Activated CD8-positive, alpha-beta T cell treated with anti-CD3 and anti-CD28 coated beads for 36 hours (primary cell): ENCODE results near the gene PRRC2A. TPM values are rescaled to one million over a fixed set of nuclear protein-coding genes. Genes with fewer than 3 reads are reported as not detected.

Experiments used
- ATAC-seq: fragments of 200-7000 bp; cut with Tn5 transposase; one replicate; pipeline ENCODE4 v1.10.0; 2021; ENCODE audit warnings: mild to moderate bottlenecking, moderate library complexity
- CTCF ChIA-PET: fragments of 350-600 bp; sonication (Branson Sonifier 250); formaldehyde crosslinking; loops from one replicate; lab custom pipeline; 2021; ENCODE audit warnings: antibody characterized with exemption; lab: Charles Lee
- POLR2A ChIA-PET: fragments of 350-600 bp; sonication (Branson Sonifier 250); formaldehyde crosslinking; loops from one replicate; lab custom pipeline; 2021; ENCODE audit warnings: antibody characterized with exemption; lab: Charles Lee
- DNase-seq: peaks from one replicate; pipeline ENCODE4 v3.0.0-alpha.2; 2020
- H3K27ac Mint-ChIP-seq: one replicate; pipeline ENCODE4 v1.8.0; 2021; ENCODE audit warnings: mild to moderate bottlenecking, mixed read lengths
- H3K27me3 Mint-ChIP-seq: one replicate; pipeline ENCODE4 v1.8.0; 2021; ENCODE audit warnings: mixed read lengths
- H3K36me3 Mint-ChIP-seq: one replicate; pipeline ENCODE4 v1.8.0; 2021; ENCODE audit warnings: low read depth, mixed read lengths
- H3K4me1 Mint-ChIP-seq: one replicate; pipeline ENCODE4 v1.8.0; 2021; ENCODE audit warnings: low read depth, mixed read lengths
- H3K4me3 Mint-ChIP-seq: one replicate; pipeline ENCODE4 v1.8.0; 2021; ENCODE audit warnings: mild to moderate bottlenecking, moderate library complexity, mixed read lengths
- H3K9me3 Mint-ChIP-seq: one replicate; pipeline ENCODE4 v1.8.0; 2021; ENCODE audit warnings: mixed read lengths
- intact Hi-C: fragments of 100-400 bp; cut with micrococcal nuclease; formaldehyde crosslinking; loops from one replicate; pipeline ENCODE4 v1.10.0; 2022
- total RNA-seq, 2 experiments: library from RNA; stranded (reverse); gene quantifications; one replicate each; pipeline ENCODE4 v1.2.3, GENCODE V29; 2021
- TF ChIP-seq, protein P1 (sequence below): fragments of 200-600 bp; IDR thresholded peaks from one replicate; pipeline ENCODE4 v1.8.0; 2022; ENCODE audit warnings: antibody characterized with exemption, mild to moderate bottlenecking

Gene PRRC2A
- total RNA-seq, 2 experiments from 2014 or later = 257 to 262 TPM

DNA sequence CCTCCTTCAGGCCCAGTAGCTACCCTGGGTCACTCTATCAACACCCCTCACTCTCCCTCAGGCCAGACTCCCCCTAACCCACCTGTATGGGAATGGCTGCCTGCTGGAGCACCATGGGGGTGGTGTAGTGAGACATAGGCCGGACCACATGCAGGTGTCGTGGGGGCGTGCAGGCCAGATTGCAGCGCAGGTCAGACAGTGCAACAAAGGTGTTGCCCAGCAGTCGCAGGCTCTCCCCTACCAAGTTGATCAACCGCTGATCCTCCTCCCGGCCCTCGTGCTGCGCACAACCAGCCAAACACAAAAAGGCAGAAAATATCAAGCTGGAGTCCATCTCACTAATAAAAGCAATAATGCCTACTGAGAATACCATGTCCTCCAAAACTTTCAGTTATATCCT is 24.8 kb downstream of the PRRC2A start:
- H3K4me1 Mint-ChIP-seq = peaks cover 17% of the 10 kb centered on the region
- peak overlapping the region; percentile 73 for H3K27ac Mint-ChIP-seq
- H3K27me3 Mint-ChIP-seq = no peaks in the 10 kb centered on the region
- no peak overlapping the region for H3K4me3 Mint-ChIP-seq
- DNase-seq = no peak
- H3K9me3 Mint-ChIP-seq = no peaks in the 10 kb centered on the region
- H3K36me3 Mint-ChIP-seq = peaks cover 59% of the 10 kb centered on the region
- TF ChIP-seq, protein P1, sequence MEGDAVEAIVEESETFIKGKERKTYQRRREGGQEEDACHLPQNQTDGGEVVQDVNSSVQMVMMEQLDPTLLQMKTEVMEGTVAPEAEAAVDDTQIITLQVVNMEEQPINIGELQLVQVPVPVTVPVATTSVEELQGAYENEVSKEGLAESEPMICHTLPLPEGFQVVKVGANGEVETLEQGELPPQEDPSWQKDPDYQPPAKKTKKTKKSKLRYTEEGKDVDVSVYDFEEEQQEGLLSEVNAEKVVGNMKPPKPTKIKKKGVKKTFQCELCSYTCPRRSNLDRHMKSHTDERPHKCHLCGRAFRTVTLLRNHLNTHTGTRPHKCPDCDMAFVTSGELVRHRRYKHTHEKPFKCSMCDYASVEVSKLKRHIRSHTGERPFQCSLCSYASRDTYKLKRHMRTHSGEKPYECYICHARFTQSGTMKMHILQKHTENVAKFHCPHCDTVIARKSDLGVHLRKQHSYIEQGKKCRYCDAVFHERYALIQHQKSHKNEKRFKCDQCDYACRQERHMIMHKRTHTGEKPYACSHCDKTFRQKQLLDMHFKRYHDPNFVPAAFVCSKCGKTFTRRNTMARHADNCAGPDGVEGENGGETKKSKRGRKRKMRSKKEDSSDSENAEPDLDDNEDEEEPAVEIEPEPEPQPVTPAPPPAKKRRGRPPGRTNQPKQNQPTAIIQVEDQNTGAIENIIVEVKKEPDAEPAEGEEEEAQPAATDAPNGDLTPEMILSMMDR = no peak
- ATAC-seq = no peak
- CTCF ChIA-PET = no interaction called here
- POLR2A ChIA-PET = interaction anchor here (5.4 to 16.2 kb wide), 2 partner anchors 11 to 19 kb away, joined by 24 to 235 read pairs; no protein-coding TSS in a partner anchor
- intact Hi-C loops = no loop called here

DNA sequence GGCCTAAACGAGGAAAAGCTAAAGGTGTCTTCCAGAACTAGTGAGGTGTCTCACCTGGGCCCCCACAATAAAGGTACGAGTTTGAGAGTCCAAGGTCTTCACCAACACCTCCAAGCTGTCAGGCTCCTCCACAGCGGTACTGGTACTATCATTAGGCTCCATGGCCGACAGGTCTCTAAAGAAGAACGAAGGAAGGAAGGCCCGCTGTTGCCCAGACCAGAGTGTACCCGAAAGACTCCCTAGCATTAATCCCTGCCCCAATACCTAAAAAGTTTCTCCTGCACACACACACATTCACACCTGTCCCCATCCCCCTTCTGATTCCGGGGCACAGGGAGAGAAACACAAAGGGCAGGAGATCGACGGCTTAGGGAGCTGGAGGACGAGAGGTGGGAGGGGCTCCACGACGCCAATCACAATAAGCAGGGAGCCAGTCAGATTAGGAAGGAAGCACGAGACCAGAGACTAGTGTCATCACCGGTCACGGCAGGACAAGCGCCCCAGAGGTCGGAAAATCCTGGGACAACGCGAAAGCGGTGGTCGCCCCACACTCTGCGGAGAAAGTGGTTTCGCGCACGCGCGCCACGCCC is 31.2 kb downstream of the PRRC2A start:
- H3K9me3 Mint-ChIP-seq = no peaks in the 10 kb centered on the region
- CTCF ChIA-PET = interaction anchor here (0.7 to 3.8 kb wide), 7 partner anchors 12 to 105 kb away, joined by 3 to 16 read pairs (median 4); partner anchors contain the start of genes ATP6V1G2, GPANK1 and LY6G5C

DNA sequence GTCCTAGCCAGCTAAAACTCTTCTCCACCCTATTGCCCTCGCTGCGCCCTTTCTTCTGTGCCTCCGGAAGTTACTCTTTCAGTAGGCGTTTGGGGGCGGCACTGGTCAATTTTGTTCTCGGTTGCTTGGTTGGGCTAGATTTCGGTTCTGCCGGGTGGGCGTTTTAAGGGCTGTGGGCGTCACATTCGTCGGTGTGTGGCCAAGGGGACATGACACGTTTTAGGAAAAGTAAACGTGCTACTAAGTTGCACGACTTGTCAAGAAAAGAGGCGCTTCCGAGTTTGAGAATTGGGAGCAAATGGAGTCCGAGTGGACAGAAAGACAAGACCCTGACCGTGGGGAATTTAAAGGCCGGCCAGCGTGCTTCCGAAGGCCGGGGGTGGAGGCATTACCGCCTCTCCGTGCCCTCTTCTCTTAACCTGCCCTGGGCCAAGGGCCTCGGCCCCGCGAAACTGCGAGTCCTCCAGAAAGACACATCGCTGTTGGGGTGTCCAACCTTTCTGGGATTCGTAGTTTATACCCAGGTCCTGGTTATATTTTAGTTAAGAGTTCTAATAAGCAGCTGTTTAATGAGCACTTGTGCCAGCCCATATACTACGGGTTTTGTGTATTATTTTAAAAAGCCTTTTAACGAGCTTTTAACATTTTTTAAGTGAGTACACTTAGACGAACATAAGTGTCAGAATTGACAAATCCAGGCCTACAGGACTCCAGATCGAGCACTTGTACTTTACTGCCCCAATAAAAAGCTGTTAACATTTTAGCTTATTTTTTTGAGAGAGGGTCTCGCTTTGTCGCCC is 32.6 kb downstream of the PRRC2A start:
- intact Hi-C loops = no loop called here

More for the DNA sequence above, 31.2 kb downstream of the PRRC2A start:
- ATAC-seq = peak; percentile 46
- peak; percentile 79 for DNase-seq
- no peaks in the 10 kb centered on the region for H3K27me3 Mint-ChIP-seq
- H3K4me1 Mint-ChIP-seq = peaks cover 44% of the 10 kb centered on the region
- intact Hi-C loops = no loop called here
- H3K27ac Mint-ChIP-seq = peak overlapping the region; percentile 100
- POLR2A ChIA-PET = interaction anchor here (0.7 to 9.0 kb wide), 31 partner anchors 8 to 1889 kb away, joined by 3 to 160 read pairs (median 4); partner anchors contain the start of genes ABHD16A, C6orf47, CSNK2B and DXO
- TF ChIP-seq, protein P1 = no peak
- peak overlapping the region; percentile 93 for H3K4me3 Mint-ChIP-seq
- H3K36me3 Mint-ChIP-seq = peaks cover 54% of the 10 kb centered on the region

DNA sequence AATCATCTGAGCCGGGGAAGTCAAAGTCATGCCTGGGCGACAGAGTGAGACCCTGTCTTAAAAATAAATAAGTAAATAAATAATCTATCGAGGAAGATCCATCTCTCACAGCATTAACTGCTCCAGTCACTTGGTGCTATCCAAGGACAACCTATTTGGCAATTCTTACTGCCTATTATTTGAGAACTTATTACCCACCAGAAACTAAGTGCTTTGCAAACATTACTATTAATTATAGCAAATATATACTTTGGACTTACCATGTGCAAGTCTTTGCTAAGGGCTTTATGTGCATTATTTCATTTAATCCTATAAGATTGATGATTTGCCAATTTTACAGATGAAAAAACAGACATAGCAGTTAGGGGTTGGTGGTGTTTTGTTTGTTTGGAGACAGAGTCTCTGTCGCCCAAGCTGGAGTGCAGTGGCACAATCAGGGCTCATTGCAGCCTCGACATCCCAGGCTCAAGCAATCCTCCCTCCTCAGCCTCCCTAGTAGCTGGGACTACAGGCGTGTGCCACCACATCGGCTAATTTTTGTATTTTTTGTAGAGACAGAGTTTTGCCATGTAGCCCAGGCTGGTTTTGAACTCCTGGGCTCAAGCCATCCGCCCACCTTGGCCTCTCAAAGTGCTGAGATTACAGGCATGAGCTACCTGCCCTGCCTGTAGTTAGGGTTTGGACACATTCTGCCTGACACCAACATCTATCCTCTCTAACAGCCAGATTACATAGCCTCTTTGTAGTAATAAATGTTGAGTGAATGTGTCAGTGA is 34.2 kb downstream of the PRRC2A start:
- ATAC-seq (no peak), DNase-seq (no peak)
- ChIA-PET POLR2A (interaction anchor here (1.0 to 9.0 kb wide), 7 partner anchors 10 to 92 kb away, joined by 3 to 160 read pairs (median 7); partner anchors contain the start of genes ABHD16A, C6orf47, CSNK2B and GPANK1), CTCF (interaction anchor here (0.7 to 3.8 kb wide), 4 partner anchors 9 to 162 kb away, joined by 4 to 16 read pairs (median 4); partner anchors contain the start of gene GPANK1)
- no peak overlapping the region for H3K27ac Mint-ChIP-seq
- peaks cover 63% of the 10 kb centered on the region for H3K4me1 Mint-ChIP-seq
- peaks cover 55% of the 10 kb centered on the region for H3K36me3 Mint-ChIP-seq
- no peaks in the 10 kb centered on the region for H3K9me3 Mint-ChIP-seq
- no peak overlapping the region for H3K4me3 Mint-ChIP-seq
- H3K27me3 Mint-ChIP-seq = no peaks in the 10 kb centered on the region
- TF ChIP-seq, protein P1 = no peak
- intact Hi-C loops = no loop called here

More for the DNA sequence above, 32.6 kb downstream of the PRRC2A start:
- Mint-ChIP-seq H3K36me3 (peaks cover 54% of the 10 kb centered on the region), H3K9me3 (no peaks in the 10 kb centered on the region), H3K4me3 (peak overlapping the region; percentile 93), H3K27ac (peak overlapping the region; percentile 100), H3K4me1 (peaks cover 55% of the 10 kb centered on the region), H3K27me3 (no peaks in the 10 kb centered on the region)
- ChIA-PET CTCF (interaction anchor here (0.8 to 3.8 kb wide), 11 partner anchors 8 to 179 kb away, joined by 3 to 16 read pairs (median 4); partner anchors contain the start of genes ATP6V1G2, GPANK1 and MICB), POLR2A (interaction anchor here (0.5 to 9.0 kb wide), 34 partner anchors 10 to 319 kb away, joined by 3 to 160 read pairs (median 4); partner anchors contain the start of genes ABHD16A, AIF1, C6orf47 and CSNK2B)
- DNase-seq = peak; percentile 96
- ATAC-seq = peak; percentile 73
- TF ChIP-seq, protein P1 = no peak
